CD4-positive, CD25-positive, alpha-beta regulatory T cell (primary cell): Measurements from ENCODE around the gene IL1RAP. TPM values are rescaled to one million over a fixed set of nuclear protein-coding genes. Genes with fewer than 3 reads are reported as not detected.

Experiments used
- ATAC-seq, 2 donors: fragments of 150-1000 bp; cut with Tn5 transposase; one replicate each; pipeline ENCODE4 v1.10.0; 2021; ENCODE audit warnings: low read depth in 2 of 2, moderate number of reproducible peaks in 2 of 2, moderate library complexity in 1 of 2
- DNase-seq, 3 donors: peaks; one replicate each; pipeline versions ENCODE4 v3.0.0 to v3.0.0-alpha.2; 2012 to 2022; ENCODE audit warnings: mixed read lengths in 1 of 3
- H3K27ac ChIP-seq: one replicate; pipeline ENCODE4 v1.7.0; 2013; ENCODE audit warnings: mild to moderate bottlenecking, low read length; ENCODE audit not compliant: insufficient read depth, poor library complexity, severe bottlenecking
- H3K27me3 ChIP-seq: one replicate; pipeline ENCODE4 v1.7.0; 2013; ENCODE audit warnings: low read length; ENCODE audit not compliant: control insufficient read depth, insufficient read depth
- H3K36me3 ChIP-seq: one replicate; pipeline ENCODE4 v1.7.0; 2013; ENCODE audit warnings: mild to moderate bottlenecking, low read length, moderate library complexity; ENCODE audit not compliant: control insufficient read depth, insufficient read depth
- H3K4me1 ChIP-seq: 2 replicates; pipeline ENCODE4 v1.7.0; 2013; ENCODE audit warnings: mild to moderate bottlenecking, low read length; ENCODE audit not compliant: insufficient read depth, control insufficient read depth, poor library complexity, severe bottlenecking
- H3K4me3 ChIP-seq: one replicate; pipeline ENCODE4 v1.7.0; 2013; ENCODE audit warnings: low read depth, mild to moderate bottlenecking, low read length, moderate library complexity
- H3K9me3 ChIP-seq, 2 experiments: 1 replicate in 1 of 2; 2 replicates in 1 of 2; pipeline ENCODE4 v1.7.0; 2013; ENCODE audit warnings: low read length in 2 of 2, mild to moderate bottlenecking in 1 of 2, moderate library complexity in 1 of 2; ENCODE audit not compliant: control insufficient read depth in 2 of 2
- H3K27ac Mint-ChIP-seq, 3 donors: one replicate each; pipeline ENCODE4 v1.8.0; 2020 to 2022; ENCODE audit warnings: mild to moderate bottlenecking in 3 of 3, mixed read lengths in 3 of 3, moderate library complexity in 2 of 3
- H3K27me3 Mint-ChIP-seq: one replicate; pipeline ENCODE4 v1.8.0; 2022; ENCODE audit warnings: mild to moderate bottlenecking, mixed read lengths
- H3K36me3 Mint-ChIP-seq: one replicate; pipeline ENCODE4 v1.8.0; 2020; ENCODE audit warnings: mixed read lengths
- H3K4me1 Mint-ChIP-seq, 4 donors: one replicate each; pipeline ENCODE4 v1.8.0; 2020 to 2022; ENCODE audit warnings: mixed read lengths in 4 of 4, mild to moderate bottlenecking in 1 of 4
- H3K4me3 Mint-ChIP-seq, 4 donors: one replicate each; pipeline ENCODE4 v1.8.0; 2020 to 2022; ENCODE audit warnings: mild to moderate bottlenecking in 4 of 4, mixed read lengths in 4 of 4, moderate library complexity in 3 of 4
- H3K9me3 Mint-ChIP-seq, 7 donors: one replicate each; pipeline ENCODE4 v1.8.0; 2020 to 2022; ENCODE audit warnings: mixed read lengths in 7 of 7, mild to moderate bottlenecking in 3 of 7, moderate library complexity in 2 of 7
- polyA plus RNA-seq, 4 donors: library from polyadenylated mRNA; unstranded; fragments of 300-500 nt; fragmentation: Illumina TruSeq; gene quantifications; one replicate each; pipeline ENCODE4 v1.2.3, GENCODE V29; 2021
- total RNA-seq: library from RNA; stranded (reverse); gene quantifications from one replicate; pipeline ENCODE4 v1.2.3, GENCODE V29; 2022

The IL1RAP gene
- total and polyA plus RNA-seq, 5 donors from 2014 or later, result 6.6 to 20.2 (median 7.4) TPM

GRCh38 chr3:190621927-190622326 is 108.0 kb downstream of the IL1RAP start:
- H3K4me3 Mint-ChIP-seq, result no peak overlapping the region
- H3K27ac Mint-ChIP-seq, result no peak overlapping the region
- no peaks in the 10 kb centered on the region for H3K27me3 Mint-ChIP-seq
- ATAC-seq (no peak), DNase-seq (no peak)
- H3K9me3 ChIP-seq, result no peaks in the 10 kb centered on the region
- H3K36me3 ChIP-seq, result peaks cover 13% of the 10 kb centered on the region
- no peak overlapping the region for H3K4me3 ChIP-seq
- peaks cover 10% of the 10 kb centered on the region for H3K4me1 ChIP-seq
- no peaks in the 10 kb centered on the region for H3K27me3 ChIP-seq
- H3K4me1 Mint-ChIP-seq, result peaks cover 21 to 26% (median 25%) of the 10 kb centered on the region in 4 donors
- peaks cover 0 to 5% (median 0%) of the 10 kb centered on the region in 7 donors for H3K9me3 Mint-ChIP-seq
- no peak overlapping the region for H3K27ac ChIP-seq
- H3K36me3 Mint-ChIP-seq, result peaks cover 34% of the 10 kb centered on the region

- no peak overlapping the region for H3K27ac ChIP-seq
- H3K9me3 Mint-ChIP-seq, result peaks cover 0 to 1% (median 0%) of the 10 kb centered on the region in 7 donors
- no peak for DNase-seq
- H3K4me3 ChIP-seq, result no peak overlapping the region
- H3K27ac Mint-ChIP-seq, result no peak overlapping the region
- no peaks in the 10 kb centered on the region for H3K9me3 ChIP-seq
- H3K4me1 ChIP-seq, result no peaks in the 10 kb centered on the region
- ATAC-seq, result no peak
- H3K36me3 Mint-ChIP-seq, result peaks cover 47% of the 10 kb centered on the region
- H3K4me1 Mint-ChIP-seq, result peaks cover 0 to 7% (median 2%) of the 10 kb centered on the region in 4 donors
- no peak overlapping the region for H3K4me3 Mint-ChIP-seq
- no peaks in the 10 kb centered on the region for H3K27me3 ChIP-seq
- peaks cover 18% of the 10 kb centered on the region for H3K36me3 ChIP-seq
- no peaks in the 10 kb centered on the region for H3K27me3 Mint-ChIP-seq
Observed at GRCh38 chr3:190624282-190624681, 110.4 kb downstream of the IL1RAP start.

- peaks cover 53% of the 10 kb centered on the region for H3K36me3 Mint-ChIP-seq
- H3K36me3 ChIP-seq, result peaks cover 18% of the 10 kb centered on the region
Observed at GRCh38 chr3:190626951-190627620, 113.2 kb downstream of the IL1RAP start.

DNA sequence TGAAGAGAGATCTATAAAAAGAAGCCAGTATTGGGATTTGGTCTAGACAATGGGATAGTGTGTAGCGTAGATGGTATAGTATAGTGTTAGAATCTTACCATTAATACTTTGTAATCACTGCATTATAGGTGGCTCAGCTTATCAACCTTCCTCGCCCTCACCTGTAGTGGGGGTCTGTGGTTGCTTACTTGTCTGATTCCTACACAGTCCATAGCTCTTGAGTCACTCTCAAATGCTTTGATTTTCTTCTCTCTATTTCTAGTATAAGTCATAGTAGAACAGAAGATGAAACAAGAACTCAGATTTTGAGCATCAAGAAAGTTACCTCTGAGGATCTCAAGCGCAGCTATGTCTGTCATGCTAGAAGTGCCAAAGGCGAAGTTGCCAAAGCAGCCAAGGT is 115.2 kb downstream of the IL1RAP start:
- Histone ChIP-seq H3K4me1 (no peaks in the 10 kb centered on the region), H3K27ac (no peak overlapping the region), H3K9me3 (no peaks in the 10 kb centered on the region), H3K27me3 (no peaks in the 10 kb centered on the region), H3K36me3 (peaks cover 8% of the 10 kb centered on the region), H3K4me3 (no peak overlapping the region)
- H3K9me3 Mint-ChIP-seq, result peaks cover 0 to 1% (median 0%) of the 10 kb centered on the region in 7 donors
- peaks cover 0 to 20% (median 4%) of the 10 kb centered on the region in 4 donors for H3K4me1 Mint-ChIP-seq
- H3K36me3 Mint-ChIP-seq, result peaks cover 40% of the 10 kb centered on the region
- no peak overlapping the region for H3K27ac Mint-ChIP-seq
- DNase-seq, result no peak
- H3K27me3 Mint-ChIP-seq, result no peaks in the 10 kb centered on the region
- ATAC-seq, result no peak
- H3K4me3 Mint-ChIP-seq, result no peak overlapping the region

More at GRCh38 chr3:190626951-190627620, 113.2 kb downstream of the IL1RAP start:
- Mint-ChIP-seq H3K4me1 (peaks cover 0 to 15% (median 4%) of the 10 kb centered on the region in 4 donors), H3K27ac (no peak overlapping the region), H3K27me3 (no peaks in the 10 kb centered on the region), H3K4me3 (no peak overlapping the region), H3K9me3 (peaks cover 0 to 1% (median 0%) of the 10 kb centered on the region in 7 donors)
- Histone ChIP-seq H3K4me3 (no peak overlapping the region), H3K4me1 (no peaks in the 10 kb centered on the region), H3K9me3 (no peaks in the 10 kb centered on the region), H3K27me3 (no peaks in the 10 kb centered on the region), H3K27ac (no peak overlapping the region)
- ATAC-seq, result no peak
- DNase-seq, result no peak

- Mint-ChIP-seq H3K9me3 (no peaks in the 10 kb centered on the region), H3K4me3 (no peak overlapping the region), H3K27ac (peak overlapping the region in 1 of 3 donors; percentile 11), H3K4me1 (peaks cover 0 to 13% (median 4%) of the 10 kb centered on the region in 4 donors), H3K36me3 (peaks cover 24% of the 10 kb centered on the region), H3K27me3 (no peaks in the 10 kb centered on the region)
- DNase-seq (no peak), ATAC-seq (no peak)
- no peaks in the 10 kb centered on the region for H3K27me3 ChIP-seq
- H3K9me3 ChIP-seq, result no peaks in the 10 kb centered on the region
- peaks cover 5% of the 10 kb centered on the region for H3K36me3 ChIP-seq
- H3K4me3 ChIP-seq, result no peak overlapping the region
- H3K4me1 ChIP-seq, result no peaks in the 10 kb centered on the region
- no peak overlapping the region for H3K27ac ChIP-seq
Observed at GRCh38 chr3:190631295-190631694, 117.4 kb downstream of the IL1RAP start.

- no peaks in the 10 kb centered on the region for H3K27me3 ChIP-seq
- no peaks in the 10 kb centered on the region for H3K9me3 ChIP-seq
- no peak overlapping the region for H3K4me3 ChIP-seq
- no peak overlapping the region for H3K27ac ChIP-seq
- Mint-ChIP-seq H3K9me3 (no peaks in the 10 kb centered on the region), H3K36me3 (peaks cover 39% of the 10 kb centered on the region), H3K27me3 (no peaks in the 10 kb centered on the region), H3K27ac (no peak overlapping the region), H3K4me3 (no peak overlapping the region), H3K4me1 (peaks cover 0 to 6% (median 0%) of the 10 kb centered on the region in 4 donors)
- no peak for ATAC-seq
- H3K4me1 ChIP-seq, result no peaks in the 10 kb centered on the region
- no peak for DNase-seq
- H3K36me3 ChIP-seq, result peaks cover 3% of the 10 kb centered on the region
Observed at GRCh38 chr3:190641564-190641963, 127.7 kb downstream of the IL1RAP start.

DNA sequence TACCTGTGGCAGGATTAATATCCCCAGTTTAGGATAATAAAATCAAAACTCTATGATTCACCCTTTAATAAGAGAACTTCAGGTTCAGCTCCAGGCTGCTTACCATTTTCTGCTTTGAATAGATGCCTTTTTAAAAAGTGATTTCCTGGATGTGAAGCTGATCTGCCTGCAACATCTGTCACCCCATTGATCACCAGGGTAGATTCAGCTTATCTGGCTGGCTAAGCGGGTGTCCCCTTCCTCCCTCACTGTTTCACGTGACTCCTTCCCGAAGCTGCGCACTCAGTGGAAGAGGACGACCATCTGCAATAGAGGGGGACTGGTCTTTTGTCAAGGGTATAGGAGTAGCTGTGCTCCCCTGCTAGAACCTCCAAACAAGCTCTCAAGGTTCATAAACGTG is 128.1 kb downstream of the IL1RAP start:
- Histone ChIP-seq H3K27ac (no peak overlapping the region), H3K4me3 (no peak overlapping the region), H3K9me3 (no peaks in the 10 kb centered on the region), H3K27me3 (no peaks in the 10 kb centered on the region), H3K4me1 (no peaks in the 10 kb centered on the region), H3K36me3 (peaks cover 4% of the 10 kb centered on the region)
- Mint-ChIP-seq H3K4me3 (no peak overlapping the region), H3K9me3 (no peaks in the 10 kb centered on the region), H3K27ac (no peak overlapping the region), H3K36me3 (peaks cover 41% of the 10 kb centered on the region), H3K4me1 (peaks cover 0 to 6% (median 0%) of the 10 kb centered on the region in 4 donors), H3K27me3 (no peaks in the 10 kb centered on the region)
- no peak for ATAC-seq
- no peak for DNase-seq

DNA sequence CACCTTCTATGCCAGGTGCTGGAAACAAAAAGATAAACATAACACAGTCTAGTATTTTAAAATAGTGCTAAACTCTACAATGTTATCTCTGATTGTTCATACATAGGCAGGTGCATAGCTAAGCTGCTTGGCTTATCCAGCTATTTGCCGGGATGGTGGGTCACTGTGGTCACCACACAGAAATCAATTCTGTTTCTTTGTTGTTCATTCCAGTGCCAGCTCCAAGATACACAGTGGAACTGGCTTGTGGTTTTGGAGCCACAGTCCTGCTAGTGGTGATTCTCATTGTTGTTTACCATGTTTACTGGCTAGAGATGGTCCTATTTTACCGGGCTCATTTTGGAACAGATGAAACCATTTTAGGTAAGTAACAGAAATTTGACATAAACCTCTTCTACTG is 130.2 kb downstream of the IL1RAP start:
- ATAC-seq, result no peak

More for the DNA sequence above, 130.2 kb downstream of the IL1RAP start:
- H3K27me3 ChIP-seq, result no peaks in the 10 kb centered on the region
- H3K4me3 ChIP-seq, result no peak overlapping the region
- H3K4me1 ChIP-seq, result no peaks in the 10 kb centered on the region
- no peaks in the 10 kb centered on the region for H3K27me3 Mint-ChIP-seq
- no peaks in the 10 kb centered on the region for H3K9me3 Mint-ChIP-seq
- peaks cover 0 to 6% (median 0%) of the 10 kb centered on the region in 4 donors for H3K4me1 Mint-ChIP-seq
- peaks cover 49% of the 10 kb centered on the region for H3K36me3 Mint-ChIP-seq
- no peak for DNase-seq
- no peak overlapping the region for H3K27ac Mint-ChIP-seq
- peaks cover 10% of the 10 kb centered on the region for H3K36me3 ChIP-seq
- no peak overlapping the region for H3K4me3 Mint-ChIP-seq
- no peaks in the 10 kb centered on the region for H3K9me3 ChIP-seq
- no peak overlapping the region for H3K27ac ChIP-seq
